Islet precursor cell (in vitro differentiated cells): Measurements from ENCODE around the gene EXOC6.
A peak's percentile ranks its signal among the peaks of the same experiment; 100 is the strongest.
"Not testable (repeated sequence)": the region's sequence is repeated elsewhere in the genome, so short reads cannot be mapped to it uniquely, and the experiment has no call there.

Experiments
- DNase-seq: peaks from one replicate; pipeline ENCODE4 v3.0.0-alpha.2; 2018

EXOC6 gene

DNA sequence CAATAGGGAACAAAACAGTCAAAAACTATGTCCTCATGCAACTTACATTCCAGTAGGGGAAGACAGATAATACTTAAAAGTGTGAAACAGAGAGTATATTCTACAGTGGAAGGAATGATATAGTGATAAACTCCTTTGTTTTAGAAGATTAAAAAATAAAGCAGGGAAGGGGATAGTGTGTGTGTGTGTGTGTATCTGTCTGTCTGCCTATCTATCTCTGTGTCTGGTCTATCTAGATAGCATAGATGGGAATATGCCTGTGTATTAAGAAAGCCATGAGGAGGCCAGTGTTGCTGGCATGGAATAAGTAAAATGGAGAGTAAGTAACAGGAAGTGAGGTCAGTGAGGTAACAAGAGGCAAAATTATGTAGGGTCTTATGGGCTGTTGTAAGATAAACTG lies 42.2 kb downstream of the EXOC6 start:
- no peak for DNase-seq

DNA sequence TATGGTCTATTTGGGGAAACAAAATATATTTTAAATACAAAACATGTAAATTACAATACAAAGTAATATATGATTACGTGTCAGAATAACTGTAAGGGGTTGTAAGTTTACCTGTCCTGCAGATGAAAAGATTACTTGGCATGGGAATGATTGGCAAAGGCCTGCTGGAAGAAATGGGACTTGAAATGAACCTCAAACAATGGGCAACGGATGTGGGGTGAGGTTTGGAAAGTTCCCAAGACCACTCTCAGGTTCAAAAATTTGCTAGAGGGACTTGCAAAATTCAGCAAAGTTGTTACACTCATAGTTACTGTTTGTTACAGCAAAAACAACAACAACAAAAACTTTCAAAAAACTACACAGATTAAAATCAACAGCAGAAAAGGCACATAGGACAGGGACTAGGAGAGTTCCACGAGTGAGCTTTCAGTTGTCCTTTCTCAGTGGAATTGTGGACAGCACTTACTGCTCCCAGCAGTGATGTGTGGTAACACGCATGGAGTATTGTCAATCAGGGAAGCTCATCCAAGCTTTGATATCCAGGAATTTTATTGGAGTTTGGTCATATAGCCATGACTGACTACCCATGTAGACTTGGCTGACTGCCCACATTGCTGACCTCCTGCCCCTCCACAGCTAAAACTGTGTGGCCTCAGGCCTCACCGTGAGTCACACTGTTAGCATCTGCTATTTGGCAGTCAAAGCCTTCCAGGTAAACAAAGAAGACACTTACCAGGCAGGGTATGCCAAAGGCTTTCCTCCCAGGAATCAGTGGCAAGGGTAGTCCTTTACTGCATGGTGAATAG lies 43.8 kb downstream of the EXOC6 start:
- peak; percentile 98 for DNase-seq

DNA sequence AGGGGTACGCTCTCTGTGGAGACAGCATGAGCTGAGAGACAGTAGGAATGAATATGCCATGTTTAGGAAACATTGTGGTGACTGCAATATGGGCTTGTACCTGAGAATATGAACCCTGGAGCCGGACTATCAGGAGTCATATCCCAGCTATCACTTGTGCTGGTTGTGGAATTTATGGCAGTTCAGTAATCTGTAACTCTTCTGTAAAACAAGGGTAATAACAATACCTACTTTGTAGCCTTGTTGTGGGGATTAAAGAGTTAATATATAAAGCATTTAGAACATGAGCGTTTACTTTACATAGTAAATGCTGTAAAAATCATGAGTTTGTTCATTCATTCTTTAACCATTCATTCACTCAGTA lies 44.4 kb downstream of the EXOC6 start:
- no peak for DNase-seq

DNA sequence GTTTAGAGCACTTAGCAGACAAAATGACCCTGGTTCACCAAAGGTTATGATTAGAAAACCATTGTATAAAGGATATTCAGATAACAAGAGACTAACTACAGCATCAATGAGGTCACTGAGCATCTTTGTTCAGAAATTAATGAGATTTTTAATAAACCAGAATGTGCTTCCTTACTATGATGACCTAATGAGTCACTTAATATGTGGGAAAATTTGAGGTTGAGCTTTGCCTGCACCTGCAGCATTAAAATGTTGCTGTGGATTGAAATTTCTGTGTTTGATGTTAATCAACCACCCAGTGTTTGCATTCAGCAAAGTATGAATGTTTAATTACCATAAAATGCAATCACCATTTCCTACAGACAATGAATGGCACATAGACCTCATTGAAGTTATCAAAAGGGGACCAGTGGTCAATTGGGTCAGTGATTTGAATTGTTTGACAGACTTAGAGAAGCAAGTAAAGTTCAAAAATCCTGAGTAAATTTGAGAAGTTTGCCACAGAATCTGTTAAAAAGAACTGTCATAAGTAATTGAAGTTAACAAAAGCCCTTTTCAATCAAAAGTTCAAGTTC lies 45.8 kb downstream of the EXOC6 start:
- no peak for DNase-seq

DNA sequence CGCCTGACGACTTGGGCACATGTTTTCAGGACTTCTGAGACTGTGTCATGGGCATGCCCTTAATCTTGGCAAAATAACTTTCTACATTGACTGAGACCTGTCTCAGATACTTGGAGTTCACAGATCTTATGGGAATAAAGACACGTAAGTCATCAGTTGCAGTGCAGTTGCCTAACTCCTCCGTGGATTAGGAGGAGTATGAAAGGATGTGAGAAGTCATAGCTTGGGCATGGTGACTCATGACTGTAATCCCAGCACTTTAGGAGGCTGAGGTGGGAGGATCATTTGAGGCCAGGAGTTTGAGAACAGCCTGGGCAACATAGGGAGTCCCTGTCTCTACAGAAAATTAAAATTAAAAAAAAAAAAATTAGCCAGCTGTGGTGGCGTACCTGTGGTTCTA lies 49.6 kb downstream of the EXOC6 start:
- DNase-seq = no peak

DNA sequence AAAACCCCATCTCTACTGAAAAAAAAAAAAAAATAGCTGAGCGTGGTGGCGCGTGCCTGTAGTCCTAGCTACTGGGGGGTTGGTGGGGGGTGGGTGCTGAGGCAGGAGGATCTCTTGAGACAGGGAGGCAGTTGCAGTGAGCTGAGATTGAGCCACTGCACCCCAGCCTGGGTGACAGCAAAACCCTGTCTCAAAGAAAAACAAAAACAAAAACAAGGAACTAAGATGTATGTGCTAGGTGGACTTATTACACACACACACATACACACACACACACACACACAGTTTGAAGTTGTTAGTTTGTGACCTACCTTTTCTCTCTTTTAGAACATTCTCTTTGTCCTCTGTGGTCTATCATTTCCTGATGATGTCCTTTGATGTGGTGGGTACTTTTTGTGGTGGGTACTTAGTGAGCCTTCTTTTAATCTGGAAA lies 53.5 kb downstream of the EXOC6 start:
- no peak for DNase-seq

DNA sequence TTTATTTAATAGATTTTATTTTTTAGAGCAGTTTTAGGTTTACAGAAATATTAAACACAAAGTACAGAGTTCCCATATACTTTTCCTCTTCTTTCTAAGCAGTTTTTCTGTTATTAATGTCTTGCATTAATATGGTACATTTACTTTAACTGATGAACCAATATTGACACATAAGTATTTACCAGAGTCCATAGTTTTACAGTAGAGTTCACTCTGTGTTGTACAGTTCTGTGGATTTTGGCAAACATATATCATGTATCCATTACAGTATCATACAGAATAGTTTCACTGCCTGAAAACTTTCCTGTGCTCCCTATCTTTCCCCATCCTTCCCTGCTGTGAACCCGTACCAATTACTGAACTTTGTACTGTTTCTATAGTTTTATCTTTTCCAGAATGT lies 55.3 kb downstream of the EXOC6 start:
- DNase-seq = no peak

DNA sequence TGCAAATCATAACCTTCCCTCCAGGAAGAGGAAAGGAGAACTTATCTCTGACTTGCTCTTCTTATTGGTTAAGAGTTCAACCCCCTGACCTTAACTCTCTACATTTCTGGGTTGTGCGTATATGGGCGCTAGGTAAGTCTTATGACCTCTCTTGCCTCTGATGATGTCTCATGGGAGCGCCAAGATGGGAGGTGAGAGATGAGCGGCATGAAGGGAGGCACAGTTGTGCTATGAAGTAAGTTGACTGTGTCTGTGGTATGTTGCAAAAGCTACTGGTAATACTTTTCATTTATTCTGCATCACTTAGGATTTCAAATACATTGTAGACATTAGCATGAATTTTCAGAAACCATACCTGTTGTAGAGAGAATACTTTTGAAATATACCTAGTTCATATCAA lies 59.0 kb downstream of the EXOC6 start:
- no peak for DNase-seq

DNA sequence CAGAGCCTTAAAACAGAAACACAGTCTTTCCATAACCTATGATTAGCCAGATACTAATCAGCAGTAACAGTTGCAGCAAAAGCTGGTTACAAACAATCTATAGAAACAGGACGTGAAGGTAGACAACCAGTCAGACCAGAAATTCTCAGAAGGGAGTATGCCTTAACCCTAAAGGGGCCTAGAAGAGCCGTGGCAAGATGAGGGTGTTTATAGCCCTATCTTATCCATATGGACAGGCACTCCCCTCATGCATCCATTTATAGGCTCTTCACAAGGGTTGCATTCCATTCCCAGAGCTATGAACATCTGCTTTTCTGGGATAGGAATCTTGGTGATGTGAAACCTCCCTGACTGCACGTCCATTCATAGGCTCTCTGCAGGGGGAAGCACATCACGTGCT lies 64.3 kb downstream of the EXOC6 start:
- DNase-seq = peak; percentile 72

DNA sequence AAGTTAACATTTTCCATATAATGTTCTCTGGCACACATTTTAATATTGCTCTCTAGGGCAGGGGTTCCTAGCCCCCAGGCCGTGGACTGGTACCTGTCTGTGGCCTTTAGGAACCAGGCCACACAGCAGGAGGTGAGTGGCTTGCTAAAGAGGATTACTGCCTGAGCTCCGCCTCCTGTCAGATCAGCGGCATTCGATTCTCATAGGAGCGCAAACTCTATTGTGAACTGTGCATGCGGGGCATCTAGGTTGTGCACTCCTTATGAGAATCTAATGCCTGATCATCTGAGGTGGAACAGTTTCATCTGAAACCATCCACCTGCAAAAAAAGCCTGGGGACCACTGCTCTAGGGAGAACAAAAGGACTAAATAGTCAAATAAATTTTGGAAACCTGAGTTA lies 65.7 kb downstream of the EXOC6 start:
- no peak for DNase-seq

DNA sequence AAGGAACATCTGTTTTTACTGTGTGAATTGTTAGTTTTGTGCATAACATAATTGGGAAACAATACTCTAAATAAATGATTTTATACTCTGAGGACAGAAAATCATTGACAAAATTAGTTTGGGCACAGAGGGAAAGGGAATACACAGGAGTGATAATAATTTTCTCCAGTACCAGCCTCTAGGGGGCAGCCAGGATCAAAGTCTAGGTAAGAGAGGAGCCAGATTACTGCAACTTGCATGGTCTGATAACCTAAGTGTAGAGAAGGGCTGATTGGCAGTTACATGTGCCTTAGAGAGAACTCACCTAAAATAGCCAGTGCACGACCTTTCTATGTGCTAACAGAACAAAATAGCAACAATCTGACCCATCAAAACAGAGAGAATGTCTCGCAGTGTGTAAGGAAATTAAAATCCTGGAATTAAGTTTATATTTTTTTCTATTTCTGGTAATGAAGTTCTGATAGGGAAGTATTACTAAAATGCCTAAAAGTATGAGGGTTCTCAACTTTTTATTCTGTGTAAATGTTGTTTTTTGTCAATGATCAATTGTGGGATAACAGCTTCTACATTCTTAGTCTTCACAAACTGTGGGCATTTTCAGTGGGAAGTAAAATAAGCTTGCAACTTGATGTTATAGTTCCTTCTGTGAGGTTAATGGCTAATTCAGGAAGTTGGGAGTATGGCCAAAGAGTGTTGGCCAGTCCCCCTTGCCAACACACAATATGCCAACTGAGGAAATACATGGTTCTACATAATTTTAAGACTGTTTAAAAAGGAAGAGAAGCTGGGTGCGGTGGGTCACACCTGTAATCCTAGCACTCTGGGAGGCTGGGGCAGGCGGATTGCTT lies 66.4 kb downstream of the EXOC6 start:
- DNase-seq = peak; percentile 68

DNA sequence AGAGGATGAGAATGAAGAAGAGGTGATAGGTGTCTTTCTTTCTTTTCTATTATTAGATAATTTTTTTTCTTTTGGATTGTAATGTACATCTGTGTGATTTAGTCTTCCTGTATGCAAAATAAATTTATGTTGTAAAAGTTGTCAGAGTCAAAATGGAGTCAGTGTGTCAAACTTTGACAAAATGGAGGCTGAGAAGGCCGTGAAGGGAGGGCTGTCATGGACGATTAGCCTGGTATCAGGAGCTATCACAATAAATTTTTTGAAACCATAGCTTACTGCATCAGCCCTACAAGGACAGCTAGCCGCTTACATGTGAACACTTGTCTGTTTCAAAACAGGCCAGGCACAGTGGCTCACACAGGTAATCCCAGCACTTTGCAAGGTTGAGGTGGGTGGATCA lies 67.6 kb downstream of the EXOC6 start:
- no peak for DNase-seq

DNA sequence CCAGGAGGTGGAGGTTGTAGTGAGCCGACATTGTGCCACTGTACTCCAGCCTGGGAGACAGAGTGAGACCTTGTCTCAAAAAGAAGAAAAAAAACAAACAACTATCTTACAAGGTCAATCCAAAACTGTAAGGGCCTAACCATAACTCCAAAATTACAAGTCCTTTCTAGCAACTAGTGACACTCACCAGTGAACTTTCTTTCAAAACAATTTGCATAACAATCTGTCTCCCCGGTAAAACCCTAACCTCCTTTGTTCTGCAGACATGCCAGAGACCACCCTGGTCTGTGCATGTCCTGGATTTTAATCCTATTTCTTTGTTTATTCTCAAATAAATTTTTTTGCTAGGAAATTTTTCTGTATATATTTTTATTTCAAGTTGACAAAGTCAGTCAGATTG lies 68.1 kb downstream of the EXOC6 start:
- DNase-seq = no peak

DNA sequence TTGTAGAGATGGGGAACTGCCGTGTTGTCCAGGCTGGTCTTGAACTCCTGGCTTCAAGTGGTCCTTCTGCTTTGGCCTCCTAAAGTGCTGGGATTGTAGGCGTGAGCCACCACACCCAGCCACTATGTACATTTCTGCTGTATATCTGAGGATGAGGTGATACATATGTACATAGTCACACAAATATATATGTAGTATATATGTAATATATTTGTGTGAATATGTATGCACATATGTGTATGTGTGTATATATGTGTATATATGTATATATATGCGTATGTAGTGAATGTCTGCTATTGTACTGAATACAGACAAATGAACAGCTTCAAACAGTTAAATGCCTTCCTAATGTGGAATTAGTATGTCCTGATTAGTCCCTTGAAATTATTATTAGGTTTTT lies 70.3 kb downstream of the EXOC6 start:
- no peak for DNase-seq

DNA sequence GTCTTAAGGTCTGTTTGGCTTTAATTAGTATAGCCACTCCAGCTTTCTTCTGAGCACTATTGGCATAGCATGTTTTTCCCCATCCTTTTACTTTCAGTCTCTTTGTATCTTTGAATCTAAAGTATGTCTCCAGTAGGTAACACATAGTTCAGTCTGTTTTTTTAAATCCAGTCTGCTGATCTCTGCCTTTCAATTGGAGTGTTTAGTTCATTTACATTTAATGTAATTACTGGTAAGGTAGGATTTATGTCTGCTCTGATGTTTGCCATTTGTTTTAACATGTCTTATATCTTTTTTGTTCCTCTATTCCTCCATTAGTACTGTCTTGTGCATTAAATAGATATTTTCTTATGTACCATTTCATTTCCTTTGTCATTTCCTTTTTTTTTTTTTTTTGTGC lies 72.5 kb downstream of the EXOC6 start:
- no peak for DNase-seq

DNA sequence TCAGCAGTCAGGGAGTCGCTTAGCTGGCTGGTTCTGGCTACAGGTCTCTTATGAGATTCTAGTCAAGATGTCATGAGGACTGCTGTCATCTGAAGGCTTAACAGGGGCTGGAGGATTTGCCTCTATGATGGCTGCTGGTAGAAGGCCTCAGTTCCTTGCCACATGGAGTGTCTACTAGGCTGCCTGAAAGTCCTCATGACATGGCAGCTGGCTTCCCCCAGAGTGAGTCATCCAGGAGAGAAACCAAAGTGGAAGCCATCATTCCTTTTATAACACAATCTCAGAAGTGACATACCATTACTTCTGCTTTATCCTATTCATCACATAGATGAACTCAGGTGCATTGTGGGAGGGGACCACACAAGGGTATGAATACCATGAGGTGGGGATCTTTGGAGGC lies 75.1 kb downstream of the EXOC6 start:
- DNase-seq = no peak

DNA sequence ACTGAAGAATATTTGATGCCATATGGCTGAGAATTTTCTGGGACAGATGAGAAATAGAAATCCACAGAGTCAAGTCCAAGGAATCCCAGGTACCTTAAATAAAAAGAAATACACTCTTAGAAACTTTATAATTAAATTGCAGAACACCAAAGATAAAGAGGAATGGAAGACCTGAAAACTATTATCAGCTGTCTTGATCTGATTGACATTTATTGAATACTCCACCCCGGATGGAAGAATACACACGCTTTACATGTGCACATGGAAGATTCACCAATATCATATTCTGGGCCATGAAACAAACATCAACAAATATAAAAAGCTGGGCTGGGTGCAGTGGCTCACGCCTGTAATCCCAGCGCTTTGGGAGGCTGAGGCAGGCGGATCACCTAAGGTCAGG lies 81.6 kb downstream of the EXOC6 start:
- DNase-seq = no peak

DNA sequence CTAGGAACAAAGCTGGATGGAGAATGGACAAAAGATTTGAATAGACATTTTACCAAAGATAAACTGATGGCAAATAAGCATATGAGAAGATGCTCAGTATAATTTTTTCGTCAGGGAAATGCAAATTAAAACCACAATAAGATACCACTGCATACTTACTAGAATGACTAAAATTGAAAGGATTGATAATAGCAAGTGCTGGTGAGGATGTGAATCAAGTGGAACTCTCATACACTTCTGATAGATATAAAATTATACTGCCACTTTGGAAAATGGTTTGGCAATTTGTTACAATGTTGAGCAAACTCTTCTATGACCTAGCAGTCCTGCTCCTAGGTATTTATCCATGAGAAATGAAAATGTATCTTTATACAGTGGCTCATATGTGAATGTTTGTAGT lies 83.3 kb downstream of the EXOC6 start:
- DNase-seq = no peak

DNA sequence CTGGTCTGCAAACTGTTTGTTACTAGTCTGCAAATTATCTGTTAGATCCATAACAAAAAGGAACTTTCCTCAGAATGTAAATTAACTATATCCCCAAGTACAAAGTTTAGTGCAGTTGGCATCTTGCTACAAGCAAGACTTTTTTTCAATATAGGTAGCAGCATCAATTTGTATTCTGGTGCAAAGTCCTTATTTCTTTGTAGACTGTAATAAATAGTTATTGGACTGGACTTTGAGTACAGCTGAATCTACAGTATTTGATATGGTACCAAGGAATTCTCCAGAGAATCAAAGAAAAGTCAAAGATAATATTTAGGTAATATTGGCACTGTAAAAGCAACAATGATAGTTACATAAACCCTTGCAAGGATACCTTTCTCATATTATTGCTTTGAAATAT lies 89.6 kb downstream of the EXOC6 start:
- DNase-seq = no peak

DNA sequence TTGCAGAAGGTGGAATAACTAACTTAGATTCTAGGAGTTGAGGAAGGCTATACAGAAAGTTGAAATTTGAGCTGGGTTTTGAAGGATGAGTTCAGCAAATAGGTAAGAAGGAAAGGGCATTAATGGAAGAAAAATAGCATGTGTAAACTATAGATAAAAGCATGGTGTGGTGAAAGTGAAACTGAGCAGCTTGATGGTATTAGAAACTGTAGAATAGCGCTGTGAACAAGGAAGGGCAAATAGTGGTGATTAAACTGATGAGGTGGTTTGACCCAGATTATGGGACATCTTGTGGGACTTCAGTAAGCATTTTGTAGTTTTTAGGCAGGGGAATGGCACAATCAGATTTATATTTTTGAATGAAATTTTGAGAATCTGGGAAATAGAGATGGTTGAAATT lies 90.5 kb downstream of the EXOC6 start:
- DNase-seq = no peak

DNA sequence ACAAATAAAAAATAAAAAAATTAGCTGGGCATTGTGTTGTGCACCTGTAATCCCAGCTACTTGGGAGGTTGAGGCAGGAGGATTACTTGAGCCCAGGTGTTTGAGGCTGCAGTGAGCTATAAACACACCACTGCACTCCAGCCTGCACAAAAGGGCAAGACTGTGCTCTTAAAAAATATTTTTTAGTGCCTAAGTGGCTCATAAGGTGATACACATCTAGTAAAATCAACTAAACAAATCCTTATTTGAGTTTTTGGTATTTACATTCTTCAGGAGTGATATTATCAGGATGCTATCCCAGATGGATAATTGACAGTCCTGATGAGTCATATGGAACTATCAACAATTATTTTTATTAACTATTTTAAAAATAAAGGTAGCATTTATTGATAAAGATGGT lies 93.9 kb downstream of the EXOC6 start:
- DNase-seq = no peak

DNA sequence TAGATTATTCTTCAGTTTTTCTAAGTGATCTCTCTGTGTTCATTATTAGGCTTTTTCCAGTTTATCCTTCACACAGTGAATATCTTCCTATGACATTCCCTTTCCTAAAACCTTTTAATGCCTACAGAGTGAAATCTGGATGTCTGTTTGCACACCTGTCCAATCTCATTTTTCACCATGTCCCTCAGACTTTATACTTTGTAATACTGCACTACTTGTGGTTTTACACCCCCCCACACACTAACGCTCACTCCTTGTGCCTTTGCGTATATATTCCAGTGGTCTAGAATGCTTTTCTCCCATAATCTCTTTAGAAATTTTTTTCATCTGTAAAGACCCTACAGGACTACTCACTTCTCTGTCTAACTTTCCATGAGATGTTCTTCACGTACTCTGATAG lies 98.2 kb downstream of the EXOC6 start:
- DNase-seq = no peak

DNA sequence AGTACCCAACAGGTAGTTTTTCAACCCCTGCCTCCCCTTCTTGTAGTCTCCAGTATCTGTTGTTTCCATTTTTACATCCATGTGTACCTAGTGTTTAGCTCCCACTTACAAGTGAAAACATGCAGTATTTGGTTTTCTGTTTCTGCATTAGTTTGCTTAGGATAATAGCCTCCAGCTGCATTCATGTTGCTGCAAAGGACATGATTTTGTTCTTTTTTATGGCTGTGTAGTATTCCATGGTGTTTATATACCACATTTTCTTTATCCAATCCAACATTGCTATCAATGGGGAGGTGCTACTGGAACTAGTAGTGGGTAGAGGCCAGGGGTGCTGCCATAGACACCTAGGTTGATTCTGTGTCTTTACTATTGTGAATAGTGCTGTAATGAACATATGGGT lies 104.3 kb downstream of the EXOC6 start:
- not testable (repeated sequence) for DNase-seq
